ENCODE data around the gene COBLL1. TPM values are rescaled to one million over a fixed set of nuclear protein-coding genes. Genes with fewer than 3 reads are reported as not detected.
A peak's percentile ranks its signal among the peaks of the same experiment; 100 is the strongest.

Gene COBLL1
- total RNA-seq, 1 experiment from 2014 or later: 16.2 TPM

DNA sequence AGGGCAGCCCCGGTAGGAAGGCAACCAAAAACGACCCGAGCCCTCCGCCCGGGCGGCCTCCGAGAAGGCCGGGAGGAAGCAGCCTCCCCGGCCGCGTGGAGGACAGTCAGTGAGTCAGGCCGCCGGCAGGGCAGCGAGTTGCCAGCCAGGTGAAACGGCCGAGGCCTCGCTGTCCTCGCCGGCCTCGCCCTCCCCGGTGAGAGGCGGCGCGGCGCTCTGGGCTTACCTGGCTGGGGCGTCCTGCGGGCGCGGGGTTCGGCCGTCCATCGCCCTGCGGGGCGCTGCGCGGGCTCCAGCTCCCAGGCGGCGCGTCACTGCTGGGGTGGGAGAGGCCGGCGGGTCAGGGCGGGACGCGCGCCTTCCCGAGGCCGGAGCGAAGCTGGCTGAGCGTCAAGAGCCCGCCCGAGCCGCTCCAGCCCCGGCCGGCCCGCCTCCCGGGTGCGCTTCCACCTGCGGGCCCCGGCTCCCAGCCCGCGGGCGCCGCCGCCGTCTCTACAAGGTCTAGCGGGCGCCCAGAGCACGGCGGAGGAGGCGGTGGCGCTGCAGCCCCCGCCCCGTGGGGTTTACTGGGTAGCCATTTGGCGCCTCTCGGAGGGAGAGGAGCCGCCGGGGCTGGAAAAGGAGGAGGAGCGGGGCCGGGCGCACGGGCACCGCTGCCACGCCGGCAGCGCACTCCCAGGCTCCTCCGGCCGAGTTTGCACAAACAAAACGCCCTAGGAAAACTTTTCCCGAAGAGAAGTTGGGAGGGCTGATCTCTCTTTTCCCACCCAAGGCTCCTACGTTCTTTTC lies 499 bp downstream of the COBLL1 start:
- peak overlapping the region; percentile 85 for H3K27ac ChIP-seq
- no peaks in the 10 kb centered on the region for H3K36me3 ChIP-seq
- peak overlapping the region; percentile 79 for H3K4me3 ChIP-seq
- DNase-seq: peak; percentile 82 to 86
- H3K27me3 ChIP-seq: no peaks in the 10 kb centered on the region
- H3K4me1 ChIP-seq: peaks cover 11% of the 10 kb centered on the region; the same call in 1 of the 2 replicates
- H3K9me3 ChIP-seq (replicated peaks): no peaks in the 10 kb centered on the region

DNA sequence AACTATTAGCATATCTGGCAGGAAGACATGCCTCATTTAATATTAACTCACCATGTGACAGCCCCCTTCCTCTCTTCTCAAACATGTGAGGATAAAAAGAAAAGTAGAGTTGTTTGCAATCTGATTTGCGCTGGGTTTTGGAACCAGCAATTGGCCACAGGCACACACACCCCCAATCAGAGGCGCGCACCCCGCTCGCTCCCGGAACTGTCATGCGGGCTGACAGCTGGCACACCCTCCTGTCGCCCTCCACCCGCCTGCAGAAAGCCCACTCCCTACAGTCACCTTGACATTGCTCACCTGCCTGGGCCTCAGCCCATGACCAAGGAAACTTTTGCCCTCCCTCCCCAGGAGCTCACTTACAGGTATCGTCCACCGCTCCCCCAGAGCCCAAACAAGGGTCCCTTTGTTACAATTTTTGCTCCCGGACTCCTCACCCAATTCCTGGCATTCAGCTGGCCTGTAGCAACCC lies 1.1 kb downstream of the COBLL1 start:
- peak; percentile 53 to 61 for DNase-seq
- Histone ChIP-seq H3K27me3 (no peaks in the 10 kb centered on the region), H3K36me3 (no peaks in the 10 kb centered on the region), H3K27ac (peak overlapping the region; percentile 85), H3K9me3 (replicated peaks) (no peaks in the 10 kb centered on the region), H3K4me1 (peaks cover 11% of the 10 kb centered on the region; the same call in 1 of the 2 replicates), H3K4me3 (peak overlapping the region; percentile 79)

DNA sequence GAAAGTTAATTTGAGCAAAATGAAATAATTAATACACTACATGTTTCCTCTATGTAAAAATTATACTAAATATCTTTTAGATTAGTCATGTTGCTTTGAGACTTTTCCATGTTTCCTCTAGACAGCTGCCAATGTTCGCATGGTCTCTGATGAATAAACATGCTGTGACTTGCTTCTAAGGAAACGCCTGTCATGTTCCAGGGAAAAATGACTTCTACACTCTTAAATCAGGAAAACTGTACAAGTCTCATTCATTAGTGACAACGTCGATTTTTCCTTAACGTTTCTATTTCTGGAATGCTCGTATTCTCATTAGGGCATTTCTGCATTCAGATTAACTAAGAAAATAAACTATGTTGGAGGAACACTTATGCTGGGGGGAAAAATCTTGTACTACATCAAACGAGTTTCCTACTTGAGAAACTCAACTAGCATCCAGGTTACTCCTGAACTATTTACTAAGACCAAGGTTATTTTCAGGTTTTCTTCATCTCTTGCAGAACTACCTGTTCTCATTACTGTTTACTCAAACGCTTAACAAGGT lies 1.6 kb downstream of the COBLL1 start:
- Histone ChIP-seq H3K27me3 (no peaks in the 10 kb centered on the region), H3K36me3 (no peaks in the 10 kb centered on the region), H3K9me3 (replicated peaks) (no peaks in the 10 kb centered on the region), H3K4me1 (peaks cover 11% of the 10 kb centered on the region; the same call in 1 of the 2 replicates), H3K4me3 (peak overlapping the region; percentile 79), H3K27ac (peak overlapping the region; percentile 85)
- DNase-seq: peak; percentile 37 to 64

DNA sequence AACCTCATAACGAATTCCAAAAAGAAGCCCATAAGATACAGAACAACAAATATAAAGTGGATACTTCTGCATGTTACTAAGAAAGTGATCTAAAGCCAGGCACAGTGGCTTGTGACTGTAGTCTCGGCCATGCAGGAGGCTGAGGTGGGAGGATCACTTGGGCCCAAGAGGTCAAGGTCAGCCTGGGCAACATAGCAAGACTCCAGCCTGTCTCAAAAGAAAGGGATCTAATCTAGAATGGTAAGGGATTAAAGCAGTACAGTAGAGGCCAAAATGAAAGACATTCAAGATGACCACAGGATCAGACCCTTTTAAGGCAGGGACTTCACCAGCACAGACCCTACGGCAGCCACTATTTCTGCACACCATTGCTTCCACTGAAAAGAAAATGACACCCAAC lies 3.8 kb downstream of the COBLL1 start:
- no peak overlapping the region for H3K27ac ChIP-seq
- no peak overlapping the region for H3K4me3 ChIP-seq
- peaks cover 11% of the 10 kb centered on the region; the same call in 1 of the 2 replicates for H3K4me1 ChIP-seq
- no peak for DNase-seq
- no peaks in the 10 kb centered on the region for H3K27me3 ChIP-seq
- H3K9me3 ChIP-seq (replicated peaks): no peaks in the 10 kb centered on the region
- no peaks in the 10 kb centered on the region for H3K36me3 ChIP-seq

DNA sequence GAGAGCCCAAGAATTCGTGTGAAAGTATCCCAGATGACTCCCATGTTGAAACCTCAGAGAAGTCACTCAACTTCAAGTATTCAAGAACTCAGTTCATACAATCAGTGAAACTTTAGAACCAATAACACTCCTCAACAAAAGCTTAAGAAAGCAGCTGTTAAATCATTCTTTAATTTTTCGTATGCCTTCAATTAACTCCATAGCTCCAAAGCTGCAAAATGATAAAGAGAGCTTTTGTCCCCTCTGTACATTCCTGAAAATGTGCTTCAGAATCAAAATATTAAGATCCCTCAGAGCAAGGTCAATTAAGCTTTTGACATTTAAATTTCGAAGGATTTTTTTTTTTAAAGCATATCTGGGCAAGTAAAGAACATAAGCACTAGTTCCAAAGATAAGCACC lies 4.7 kb downstream of the COBLL1 start:
- DNase-seq: peak in 1 of 2 experiments; percentile 17
- peaks cover 11% of the 10 kb centered on the region; the same call in 1 of the 2 replicates for H3K4me1 ChIP-seq
- no peak overlapping the region for H3K4me3 ChIP-seq
- H3K9me3 ChIP-seq (replicated peaks): no peaks in the 10 kb centered on the region
- H3K27ac ChIP-seq: no peak overlapping the region
- H3K36me3 ChIP-seq: no peaks in the 10 kb centered on the region
- no peaks in the 10 kb centered on the region for H3K27me3 ChIP-seq

DNA sequence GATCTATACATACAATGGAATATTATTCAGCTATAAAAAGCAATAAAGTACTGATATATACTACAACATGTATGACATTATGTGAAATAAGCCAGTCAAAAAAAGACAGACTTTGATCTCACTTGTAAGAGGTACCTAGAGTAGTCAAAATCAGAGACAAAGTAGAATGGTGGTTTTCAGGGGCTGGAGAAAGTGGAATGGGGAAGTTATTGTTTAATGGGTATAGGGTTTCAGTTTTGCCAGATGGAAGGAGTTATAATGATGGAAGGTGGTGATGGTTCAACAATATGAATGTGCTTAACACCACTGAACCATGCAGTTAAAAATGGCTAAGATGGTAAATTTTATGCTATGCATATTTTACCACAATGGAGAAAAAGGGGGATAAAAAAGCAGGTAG lies 6.3 kb downstream of the COBLL1 start:
- Histone ChIP-seq H3K9me3 (replicated peaks) (no peaks in the 10 kb centered on the region), H3K27ac (no peak overlapping the region), H3K36me3 (no peaks in the 10 kb centered on the region), H3K27me3 (no peaks in the 10 kb centered on the region), H3K4me3 (no peak overlapping the region), H3K4me1 (peaks cover 11% of the 10 kb centered on the region; the same call in 1 of the 2 replicates)
- DNase-seq: no peak

DNA sequence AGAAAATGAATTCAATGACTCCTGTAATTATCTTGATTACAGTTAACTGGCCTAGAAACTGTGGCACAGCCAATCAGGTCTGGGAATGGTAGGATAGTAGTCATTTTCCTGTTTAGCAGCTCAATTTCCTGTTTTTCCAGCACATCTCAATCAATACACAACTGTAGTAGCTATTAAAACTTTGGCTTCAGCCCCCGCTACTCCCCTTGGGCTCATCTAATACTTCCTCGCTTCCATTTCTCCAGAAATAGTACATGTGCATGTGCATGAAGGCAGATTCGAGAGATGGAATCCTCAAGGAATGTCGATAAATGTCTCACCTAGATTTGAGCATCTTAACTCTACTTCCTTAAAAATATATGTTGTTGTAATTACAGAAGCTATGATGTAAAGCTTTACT lies 9.7 kb downstream of the COBLL1 start:
- H3K27me3 ChIP-seq: no peaks in the 10 kb centered on the region

DNA sequence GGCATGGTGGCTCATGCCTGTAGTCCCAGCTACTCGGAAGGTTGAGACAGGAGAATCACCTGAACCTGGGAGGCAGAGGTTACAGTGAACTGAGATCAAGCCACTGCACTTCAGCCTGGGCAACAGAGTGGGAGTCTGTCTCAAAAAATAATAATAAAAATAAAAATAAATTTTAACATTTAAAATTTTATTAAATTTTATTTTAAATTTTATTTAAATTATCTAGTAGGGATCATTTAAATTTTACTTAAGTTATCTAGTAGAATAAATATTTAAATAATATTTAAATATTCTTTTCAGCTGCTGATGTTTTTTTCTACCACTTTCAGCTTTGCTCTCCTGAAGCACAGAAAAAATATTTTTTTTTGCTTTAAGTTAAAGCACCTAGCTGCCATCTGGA lies 10.4 kb downstream of the COBLL1 start:
- no peak overlapping the region for H3K4me3 ChIP-seq
- no peaks in the 10 kb centered on the region for H3K27me3 ChIP-seq
- DNase-seq: no peak
- no peaks in the 10 kb centered on the region for H3K36me3 ChIP-seq
- peaks cover 7% of the 10 kb centered on the region for H3K4me1 ChIP-seq
- no peaks in the 10 kb centered on the region for H3K9me3 ChIP-seq (replicated peaks)
- no peak overlapping the region for H3K27ac ChIP-seq

More for the DNA sequence above, 9.7 kb downstream of the COBLL1 start:
- H3K9me3 ChIP-seq (replicated peaks): no peaks in the 10 kb centered on the region
- H3K27ac ChIP-seq: no peak overlapping the region
- no peak for DNase-seq
- peaks cover 6% of the 10 kb centered on the region; the same call in 1 of the 2 replicates for H3K4me1 ChIP-seq
- H3K36me3 ChIP-seq: no peaks in the 10 kb centered on the region
- no peak overlapping the region for H3K4me3 ChIP-seq

DNA sequence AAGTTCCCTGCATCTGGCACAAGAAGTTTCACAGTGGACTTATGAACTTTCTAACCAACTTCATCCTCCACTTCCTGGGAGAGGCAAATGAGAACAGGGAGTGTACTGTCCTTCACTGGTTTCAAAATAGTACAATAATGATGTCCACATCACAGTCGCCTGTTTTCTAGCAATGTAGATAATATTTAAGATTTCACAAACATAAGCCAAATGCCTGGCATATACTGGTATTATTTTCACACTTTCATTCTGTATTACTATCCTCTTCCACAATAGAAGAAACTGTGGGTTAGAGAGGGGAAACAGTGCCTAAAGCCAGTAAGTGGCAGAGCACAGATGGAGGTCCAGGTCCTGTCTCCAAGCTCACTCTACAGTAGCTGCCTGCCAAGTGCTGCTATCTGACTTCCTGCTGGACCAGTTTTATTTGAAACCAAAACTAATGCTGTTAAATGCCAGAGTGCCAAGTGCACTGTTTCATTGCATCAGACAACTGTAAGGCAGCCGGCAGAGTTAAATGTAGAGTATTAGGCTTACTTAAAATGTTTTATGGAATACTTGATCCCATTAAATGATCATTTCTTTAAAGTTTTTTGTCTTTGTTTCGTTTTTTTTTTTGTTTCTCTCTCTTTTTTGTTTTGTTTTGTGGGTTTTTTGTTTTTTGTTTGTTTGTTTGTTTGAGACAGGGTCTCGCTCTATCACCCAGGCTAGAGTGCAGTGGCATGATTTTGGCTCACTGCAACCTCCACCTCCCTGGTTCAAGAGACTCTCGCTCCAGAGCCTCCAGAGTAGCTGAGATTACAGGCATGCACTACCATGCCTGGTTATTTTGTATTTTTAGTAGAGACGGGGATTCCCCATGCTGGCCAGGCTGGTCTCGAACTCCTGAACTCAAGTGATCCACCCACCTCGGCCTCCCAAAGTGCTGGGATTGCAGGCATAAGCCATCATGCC lies 15.1 kb downstream of the COBLL1 start:
- Histone ChIP-seq H3K9me3 (replicated peaks) (no peaks in the 10 kb centered on the region), H3K27me3 (no peaks in the 10 kb centered on the region), H3K36me3 (no peaks in the 10 kb centered on the region), H3K4me1 (peaks cover 8% of the 10 kb centered on the region), H3K4me3 (no peak overlapping the region), H3K27ac (no peak overlapping the region)
- peak; percentile 21 to 69 for DNase-seq

DNA sequence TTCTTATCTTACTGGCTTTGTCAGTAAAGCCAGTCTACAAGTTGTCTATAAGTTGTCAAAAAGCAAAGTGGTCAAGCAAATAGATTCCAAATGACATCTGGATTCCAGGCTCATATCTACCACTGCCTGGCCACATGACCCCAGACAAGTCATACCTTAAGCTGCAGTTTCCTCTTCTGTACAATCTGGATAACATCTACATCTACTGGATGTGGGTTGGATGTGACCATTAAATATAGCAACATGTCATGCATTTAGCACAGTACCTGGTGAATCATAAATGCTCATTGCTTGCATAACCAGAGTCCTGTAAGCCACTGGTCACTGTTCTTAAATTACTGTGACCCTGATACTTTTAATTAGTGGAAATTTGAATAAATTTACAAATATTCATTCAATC lies 16.8 kb downstream of the COBLL1 start:
- no peaks in the 10 kb centered on the region for H3K36me3 ChIP-seq
- H3K4me3 ChIP-seq: no peak overlapping the region
- peaks cover 8% of the 10 kb centered on the region for H3K4me1 ChIP-seq
- H3K9me3 ChIP-seq (replicated peaks): no peaks in the 10 kb centered on the region
- DNase-seq: no peak
- no peak overlapping the region for H3K27ac ChIP-seq
- no peaks in the 10 kb centered on the region for H3K27me3 ChIP-seq

DNA sequence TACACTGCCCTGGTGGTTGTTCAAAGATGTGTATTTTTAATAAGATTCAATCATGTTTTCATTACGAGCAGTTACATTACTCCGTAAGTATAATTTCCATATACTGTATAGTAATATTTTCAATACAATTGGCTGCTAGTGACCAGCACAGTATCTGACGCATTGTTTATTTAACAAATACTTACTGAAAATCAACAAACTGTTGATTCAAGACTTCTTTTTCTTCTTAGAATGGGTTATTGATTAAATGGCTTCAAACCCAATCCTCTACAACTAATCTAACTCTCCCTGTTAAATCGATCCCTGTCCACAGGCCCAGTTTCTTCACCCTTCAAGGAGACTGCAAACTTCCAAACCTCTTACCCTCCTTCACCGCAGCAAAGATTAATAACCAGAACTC lies 18.5 kb downstream of the COBLL1 start:
- no peak for DNase-seq

DNA sequence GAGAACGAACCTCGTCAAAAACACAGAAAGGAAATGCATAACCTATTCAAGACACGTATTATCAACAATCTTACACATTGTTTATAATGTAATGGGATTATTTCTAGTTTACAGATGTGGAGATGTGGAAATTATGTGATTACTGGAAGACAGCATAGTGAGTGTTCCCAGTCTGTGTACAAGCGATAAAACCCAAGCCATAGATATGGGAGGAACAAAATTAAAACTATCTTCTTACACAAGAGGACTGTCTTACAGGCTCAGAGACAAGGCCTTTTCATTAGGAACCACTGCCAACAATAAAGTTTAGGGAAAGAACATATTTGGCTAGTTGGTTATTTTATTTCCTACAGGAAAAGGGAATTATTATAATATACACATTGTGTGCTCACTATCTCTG lies 20.3 kb downstream of the COBLL1 start:
- Histone ChIP-seq H3K4me3 (no peak overlapping the region), H3K9me3 (replicated peaks) (no peaks in the 10 kb centered on the region), H3K27me3 (no peaks in the 10 kb centered on the region), H3K36me3 (no peaks in the 10 kb centered on the region), H3K4me1 (peaks cover 3% of the 10 kb centered on the region), H3K27ac (no peak overlapping the region)
- no peak for DNase-seq

More for the DNA sequence above, 18.5 kb downstream of the COBLL1 start:
- H3K4me1 ChIP-seq: peaks cover 8% of the 10 kb centered on the region
- H3K9me3 ChIP-seq (replicated peaks): no peaks in the 10 kb centered on the region
- H3K27me3 ChIP-seq: no peaks in the 10 kb centered on the region
- H3K27ac ChIP-seq: no peak overlapping the region
- H3K4me3 ChIP-seq: no peak overlapping the region
- no peaks in the 10 kb centered on the region for H3K36me3 ChIP-seq

DNA sequence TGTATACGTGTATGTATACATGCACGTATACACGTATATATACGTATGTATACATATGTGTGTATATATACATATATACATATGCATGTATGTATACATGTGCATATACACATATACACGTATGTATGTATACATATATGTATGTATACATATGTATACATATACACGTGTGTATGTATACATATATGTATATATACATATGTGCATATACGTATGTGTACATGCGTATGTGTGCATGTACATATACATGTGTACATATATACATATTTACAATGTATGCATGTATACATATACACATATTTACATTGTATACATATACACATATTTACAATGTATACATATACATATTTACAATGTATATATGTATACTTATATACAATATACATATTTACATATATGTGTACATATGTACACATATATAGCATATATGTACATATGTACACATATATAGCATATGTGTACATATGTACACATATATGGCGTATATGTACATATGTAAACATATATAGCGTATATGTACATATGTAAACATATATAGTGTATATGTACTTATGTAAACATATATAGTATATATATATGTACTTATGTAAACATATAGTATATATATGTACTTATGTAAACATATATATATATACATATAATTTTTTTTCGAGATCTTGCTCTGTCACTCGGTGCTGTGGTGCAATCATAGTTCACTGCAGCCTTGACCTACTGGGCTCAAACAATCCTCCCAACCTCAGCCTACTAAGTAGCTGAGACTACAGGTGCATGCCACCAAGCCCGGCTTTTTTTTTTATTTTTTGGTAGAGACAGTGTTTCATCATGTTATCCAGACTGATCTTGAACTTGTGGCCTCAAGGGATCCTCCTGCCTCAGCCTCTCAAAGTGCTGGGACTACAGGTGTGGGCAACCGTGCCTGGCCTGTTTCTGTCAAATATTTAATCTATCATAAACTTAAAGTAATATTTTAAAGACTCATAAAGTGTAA lies 23.2 kb downstream of the COBLL1 start:
- Histone ChIP-seq H3K36me3 (no peaks in the 10 kb centered on the region), H3K4me3 (no peak overlapping the region), H3K4me1 (no peaks in the 10 kb centered on the region), H3K27me3 (no peaks in the 10 kb centered on the region), H3K9me3 (replicated peaks) (no peaks in the 10 kb centered on the region), H3K27ac (no peak overlapping the region)
- DNase-seq: no peak

DNA sequence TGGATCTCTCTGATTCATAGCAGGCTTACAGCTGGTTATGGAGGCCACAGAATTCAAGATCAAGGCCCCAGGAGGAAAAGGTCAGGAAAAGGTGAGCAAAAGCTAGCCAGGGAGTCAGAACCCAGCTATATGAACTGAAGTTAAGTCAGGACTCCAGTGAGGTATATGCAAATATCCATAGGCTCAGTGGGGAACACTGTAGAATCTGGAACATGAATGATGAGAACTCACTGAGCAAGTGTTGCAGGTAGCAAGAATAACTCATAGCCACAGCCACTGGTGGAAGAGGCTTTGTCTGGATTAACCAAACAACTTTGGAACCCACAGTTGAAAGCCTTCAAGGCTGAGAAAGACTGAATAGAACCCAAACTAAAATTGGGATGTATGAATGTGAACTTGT lies 24.7 kb downstream of the COBLL1 start:
- no peaks in the 10 kb centered on the region for H3K27me3 ChIP-seq
- H3K36me3 ChIP-seq: no peaks in the 10 kb centered on the region
- H3K27ac ChIP-seq: no peak overlapping the region
- no peak overlapping the region for H3K4me3 ChIP-seq
- H3K4me1 ChIP-seq: no peaks in the 10 kb centered on the region
- DNase-seq: no peak
- H3K9me3 ChIP-seq (replicated peaks): no peaks in the 10 kb centered on the region
